HepG2 (cell line): ENCODE data around the gene MICAL1. TPM values are rescaled to one million over a fixed set of nuclear protein-coding genes. Genes with fewer than 3 reads are reported as not detected.
A peak's percentile ranks its signal among the peaks of the same experiment; 100 is the strongest.

Experiments
- CREB1 ChIP-seq, 2 experiments: fragments of 450-650 bp in 1 of 2; IDR thresholded peaks; 2 replicates each; pipeline ENCODE4 v1.6.1; 2016 to 2017; ENCODE audit warnings: control low read depth in 1 of 2, mild to moderate bottlenecking in 1 of 2, missing compliant biosample characterization in 1 of 2, missing genetic modification characterization in 1 of 2
- DNMT1 ChIP-seq: sonication (generic); formaldehyde crosslinking; IDR thresholded peaks from 2 replicates; pipeline ENCODE4 v1.5.1; 2020; ENCODE audit warnings: mild to moderate bottlenecking, missing genetic modification reagents
- FOSL1 ChIP-seq: sonication (generic); formaldehyde crosslinking; IDR thresholded peaks from 2 replicates; pipeline ENCODE4 v1.9.0; 2021; ENCODE audit warnings: missing genetic modification reagents, borderline replicate concordance
- FOXA3 ChIP-seq: IDR thresholded peaks from 2 replicates; pipeline ENCODE4 v1.6.1; 2016; ENCODE audit warnings: missing genetic modification reagents, missing compliant biosample characterization
- GATAD2A ChIP-seq: IDR thresholded peaks from 2 replicates; pipeline ENCODE4 v1.6.1; 2016
- IKZF4 ChIP-seq: sonication (generic); formaldehyde crosslinking; IDR thresholded peaks from 2 replicates; pipeline ENCODE4 v1.5.1; 2020; ENCODE audit warnings: borderline replicate concordance, mild to moderate bottlenecking, low read depth, missing genetic modification reagents; ENCODE audit errors: not compliant biosample characterization
- LCORL ChIP-seq, 2 experiments: fragments of 450-650 bp in 1 of 2; sonication (generic) in 1 of 2; formaldehyde crosslinking in 1 of 2; IDR thresholded peaks; 2 replicates each; pipeline versions ENCODE4 v1.5.0 to v1.6.1; 2017 to 2020; ENCODE audit warnings: antibody characterized with exemption in 1 of 2, missing genetic modification reagents in 1 of 2
- NCOA2 ChIP-seq: sonication (generic); formaldehyde crosslinking; IDR thresholded peaks from 2 replicates; pipeline ENCODE4 v1.8.0; 2022; ENCODE audit warnings: inconsistent platforms
- NFRKB ChIP-seq: fragments of 450-650 bp; IDR thresholded peaks from 2 replicates; pipeline ENCODE4 v1.6.1; 2017
- NR3C1 ChIP-seq: sonication (generic); formaldehyde crosslinking; IDR thresholded peaks from 2 replicates; pipeline ENCODE4 v1.4.0; 2020; ENCODE audit warnings: missing genetic modification reagents
- PCBP1 ChIP-seq: fragments of 200-400 bp; formaldehyde crosslinking; IDR thresholded peaks from 2 replicates; pipeline ENCODE4 v1.6.1; 2017; ENCODE audit warnings: mild to moderate bottlenecking, low read depth, low read length, borderline replicate concordance
- PLRG1 ChIP-seq: fragments of 450-650 bp; conservative IDR thresholded peaks from 2 replicates; pipeline ENCODE4 v1.6.1; 2016
- SNRNP70 ChIP-seq: fragments of 200-400 bp; formaldehyde crosslinking; IDR thresholded peaks from 2 replicates; pipeline ENCODE4 v1.6.1; 2017; ENCODE audit warnings: mild to moderate bottlenecking, low read depth, low read length, moderate library complexity
- SOX5 ChIP-seq: IDR thresholded peaks from 2 replicates; pipeline ENCODE4 v1.6.1; 2016; ENCODE audit warnings: borderline replicate concordance
- ZBTB21 ChIP-seq: sonication (generic); formaldehyde crosslinking; IDR thresholded peaks from 2 replicates; pipeline ENCODE4 v1.4.0; 2020; ENCODE audit warnings: missing genetic modification reagents
- ZKSCAN5 ChIP-seq: sonication (generic); formaldehyde crosslinking; IDR thresholded peaks from 2 replicates; pipeline ENCODE4 v1.5.1; 2020; ENCODE audit warnings: mild to moderate bottlenecking, missing genetic modification reagents
- ZNF180 ChIP-seq: sonication (generic); formaldehyde crosslinking; IDR thresholded peaks from 2 replicates; pipeline ENCODE4 v1.4.0; 2020; ENCODE audit warnings: low read depth, missing genetic modification reagents, borderline replicate concordance
- ZNF225 ChIP-seq: sonication (generic); formaldehyde crosslinking; IDR thresholded peaks from 2 replicates; pipeline ENCODE4 v1.4.0; 2020; ENCODE audit warnings: mild to moderate bottlenecking, missing genetic modification reagents
- ZNF232 ChIP-seq: sonication (generic); formaldehyde crosslinking; IDR thresholded peaks from 2 replicates; pipeline ENCODE4 v1.4.0; 2020; ENCODE audit warnings: missing genetic modification reagents, borderline replicate concordance
- ZNF354B ChIP-seq: sonication (generic); formaldehyde crosslinking; IDR thresholded peaks from 2 replicates; pipeline ENCODE4 v1.8.0; 2022; ENCODE audit warnings: mild to moderate bottlenecking, missing genetic modification reagents
- ZNF558 ChIP-seq: sonication (generic); formaldehyde crosslinking; IDR thresholded peaks from 2 replicates; pipeline ENCODE4 v1.9.0; 2022; ENCODE audit warnings: mild to moderate bottlenecking, missing genetic modification reagents, borderline replicate concordance
- ZNF563 ChIP-seq: sonication (generic); formaldehyde crosslinking; IDR thresholded peaks from 2 replicates; pipeline ENCODE4 v1.8.0; 2022; ENCODE audit warnings: mild to moderate bottlenecking, moderate library complexity, missing genetic modification reagents
- ZNF570 ChIP-seq: sonication (generic); formaldehyde crosslinking; IDR thresholded peaks from 2 replicates; pipeline ENCODE4 v1.4.0; 2020; ENCODE audit warnings: mild to moderate bottlenecking, missing genetic modification reagents, borderline replicate concordance
- ZNF670 ChIP-seq: sonication (generic); formaldehyde crosslinking; IDR thresholded peaks from 2 replicates; pipeline ENCODE4 v1.8.0; 2022; ENCODE audit warnings: mild to moderate bottlenecking, missing genetic modification reagents, borderline replicate concordance
- ZNF724P ChIP-seq: sonication (generic); formaldehyde crosslinking; IDR thresholded peaks from 2 replicates; pipeline ENCODE4 v1.8.0; 2022; ENCODE audit warnings: missing genetic modification reagents, borderline replicate concordance
- ZNF878 ChIP-seq: sonication (generic); formaldehyde crosslinking; IDR thresholded peaks from 2 replicates; pipeline ENCODE4 v1.8.1; 2023; ENCODE audit warnings: mild to moderate bottlenecking, missing genetic modification reagents, moderate library complexity
- polyA plus RNA-seq, 8 experiments: library from polyadenylated mRNA; depleted of rRNA in 3 of 8; stranded (reverse) in 7 of 8; unstranded in 1 of 8; fragments of >200 nt; fragmentation: Illumina TruSeq in 4 of 8; extraction: Trizol in 4 of 8; gene quantifications; 2 replicates each; pipeline versions ENCODE4 v1.2.1 to v1.2.3, GENCODE V29; 2011 to 2016; ENCODE audit warnings: low read depth in 4 of 8, missing spikeins in 1 of 8, mixed read lengths in 1 of 8; ENCODE audit not compliant: insufficient read depth in 1 of 8
- total RNA-seq, 5 experiments: library from RNA; depleted of rRNA; stranded (reverse); fragments of >200 nt; fragmentation: Illumina TruSeq; extraction: Trizol; gene quantifications; 2 replicates each; pipeline ENCODE4 v1.2.3, GENCODE V29; 2016; ENCODE audit warnings: low read depth in 1 of 5
- TF ChIP-seq, protein P1 (sequence below): IDR thresholded peaks from 2 replicates; pipeline ENCODE4 v1.6.1; 2018; ENCODE audit warnings: missing genetic modification reagents
- TF ChIP-seq, protein P2 (sequence below): sonication (generic); formaldehyde crosslinking; IDR thresholded peaks from 2 replicates; pipeline ENCODE4 v1.5.1; 2020; ENCODE audit warnings: mild to moderate bottlenecking, missing genetic modification reagents, moderate library complexity
- TF ChIP-seq, protein P3 (sequence below): sonication (generic); formaldehyde crosslinking; IDR thresholded peaks from 2 replicates; pipeline ENCODE4 v1.4.0; 2020; ENCODE audit warnings: missing genetic modification reagents

MICAL1 gene
- total and polyA plus RNA-seq, 2 of the 13 experiments (the other 11 are each of a cell fraction or from before 2014, with no cell fraction given), result 6.9 to 39.0 TPM

DNA sequence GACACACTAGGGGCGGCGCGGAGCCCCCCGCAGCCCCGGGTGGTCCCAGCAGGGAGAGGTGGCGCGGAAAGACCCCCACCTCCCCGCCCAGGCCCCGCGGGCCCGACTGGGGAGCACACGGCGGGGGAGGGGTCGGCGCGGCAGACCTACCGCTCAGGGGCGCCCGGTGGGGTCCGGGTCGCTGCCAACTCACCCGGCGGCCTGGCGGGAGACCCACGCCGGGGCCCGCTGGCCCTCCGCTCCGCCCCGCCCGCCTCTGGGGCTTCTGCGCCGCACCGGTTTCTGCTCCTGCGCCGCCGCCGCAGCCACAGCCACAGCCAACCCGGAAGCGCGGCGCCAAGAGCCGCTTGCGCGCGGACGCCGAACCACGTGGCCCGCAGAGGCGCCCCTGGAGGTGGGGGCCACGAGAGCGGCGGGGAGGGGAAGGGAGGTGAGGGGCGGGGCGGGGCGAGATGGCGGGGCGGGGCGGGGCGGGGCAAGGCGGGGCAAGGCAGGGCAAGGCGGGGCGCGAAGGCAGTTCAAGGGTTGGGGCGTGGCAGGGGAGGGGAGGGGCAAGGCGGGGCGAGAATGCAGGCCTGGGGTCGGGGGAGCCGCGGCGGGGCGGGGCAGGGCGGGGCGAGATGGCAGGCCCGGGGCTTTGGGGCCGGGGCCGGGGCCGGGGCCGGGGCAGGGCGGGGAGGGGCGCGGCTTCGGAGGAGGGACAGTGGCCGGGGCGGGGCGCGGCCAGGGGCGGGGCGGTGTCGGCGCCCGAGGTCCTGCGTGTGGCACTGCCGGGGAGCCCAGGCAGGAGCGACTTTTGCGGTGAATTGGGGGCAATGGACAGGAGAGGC, 27.5 kb upstream of the MICAL1 start, which contains the start of gene ZBTB24 (continued):
- TF ChIP-seq ZNF232, result no peak
- TF ChIP-seq PCBP1, result no peak
- TF ChIP-seq LCORL (IDR thresholded peaks at IDR 0.05), result no peak
- no peak for TF ChIP-seq LCORL (CRISPR knock-in tag; IDR thresholded peaks at IDR 0.05)
- TF ChIP-seq PLRG1, result no peak
- no peak; the same call in 1 of the 2 replicates for TF ChIP-seq ZNF558 (CRISPR knock-in tag)
- TF ChIP-seq ZNF225 (CRISPR knock-in tag), result no peak
- TF ChIP-seq ZNF724P (CRISPR knock-in tag), result 0 out of 2 replicates have a peak, but pooled peaks have one; percentile 71
- TF ChIP-seq IKZF4 (CRISPR knock-in tag), result no peak
- no peak for TF ChIP-seq NFRKB
- TF ChIP-seq, protein P1, sequence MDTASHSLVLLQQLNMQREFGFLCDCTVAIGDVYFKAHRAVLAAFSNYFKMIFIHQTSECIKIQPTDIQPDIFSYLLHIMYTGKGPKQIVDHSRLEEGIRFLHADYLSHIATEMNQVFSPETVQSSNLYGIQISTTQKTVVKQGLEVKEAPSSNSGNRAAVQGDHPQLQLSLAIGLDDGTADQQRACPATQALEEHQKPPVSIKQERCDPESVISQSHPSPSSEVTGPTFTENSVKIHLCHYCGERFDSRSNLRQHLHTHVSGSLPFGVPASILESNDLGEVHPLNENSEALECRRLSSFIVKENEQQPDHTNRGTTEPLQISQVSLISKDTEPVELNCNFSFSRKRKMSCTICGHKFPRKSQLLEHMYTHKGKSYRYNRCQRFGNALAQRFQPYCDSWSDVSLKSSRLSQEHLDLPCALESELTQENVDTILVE (CRISPR knock-in tag), result no peak
- TF ChIP-seq ZKSCAN5 (CRISPR knock-in tag), result no peak
- TF ChIP-seq ZBTB21 (CRISPR knock-in tag), result no peak
- TF ChIP-seq SOX5 (CRISPR knock-in tag), result no peak; the same call in 1 of the 2 replicates
- no peak for TF ChIP-seq SNRNP70
- TF ChIP-seq FOXA3 (CRISPR knock-in tag), result no peak
- no peak for TF ChIP-seq FOSL1 (CRISPR knock-in tag)
- no peak for TF ChIP-seq NR3C1 (CRISPR knock-in tag)
- TF ChIP-seq CREB1 (IDR thresholded peaks at IDR 0.05), result no peak
- no peak for TF ChIP-seq CREB1 (CRISPR knock-in tag; IDR thresholded peaks at IDR 0.05)
- TF ChIP-seq ZNF570, result no peak
- TF ChIP-seq, protein P2, sequence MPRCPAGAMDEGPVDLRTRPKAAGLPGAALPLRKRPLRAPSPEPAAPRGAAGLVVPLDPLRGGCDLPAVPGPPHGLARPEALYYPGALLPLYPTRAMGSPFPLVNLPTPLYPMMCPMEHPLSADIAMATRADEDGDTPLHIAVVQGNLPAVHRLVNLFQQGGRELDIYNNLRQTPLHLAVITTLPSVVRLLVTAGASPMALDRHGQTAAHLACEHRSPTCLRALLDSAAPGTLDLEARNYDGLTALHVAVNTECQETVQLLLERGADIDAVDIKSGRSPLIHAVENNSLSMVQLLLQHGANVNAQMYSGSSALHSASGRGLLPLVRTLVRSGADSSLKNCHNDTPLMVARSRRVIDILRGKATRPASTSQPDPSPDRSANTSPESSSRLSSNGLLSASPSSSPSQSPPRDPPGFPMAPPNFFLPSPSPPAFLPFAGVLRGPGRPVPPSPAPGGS (CRISPR knock-in tag), result no peak
- TF ChIP-seq ZNF563 (CRISPR knock-in tag), result peak; percentile 80
- TF ChIP-seq, protein P3, sequence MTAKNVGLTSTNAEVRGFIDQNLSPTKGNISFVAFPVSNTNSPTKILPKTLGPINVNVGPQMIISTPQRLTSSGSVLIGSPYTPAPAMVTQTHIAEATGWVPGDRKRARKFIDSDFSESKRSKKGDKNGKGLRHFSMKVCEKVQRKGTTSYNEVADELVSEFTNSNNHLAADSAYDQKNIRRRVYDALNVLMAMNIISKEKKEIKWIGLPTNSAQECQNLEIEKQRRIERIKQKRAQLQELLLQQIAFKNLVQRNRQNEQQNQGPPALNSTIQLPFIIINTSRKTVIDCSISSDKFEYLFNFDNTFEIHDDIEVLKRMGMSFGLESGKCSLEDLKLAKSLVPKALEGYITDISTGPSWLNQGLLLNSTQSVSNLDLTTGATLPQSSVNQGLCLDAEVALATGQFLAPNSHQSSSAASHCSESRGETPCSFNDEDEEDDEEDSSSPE (CRISPR knock-in tag), result peak; percentile 77
- TF ChIP-seq ZNF670 (CRISPR knock-in tag), result no peak
- no peak for TF ChIP-seq ZNF354B (CRISPR knock-in tag)
- TF ChIP-seq ZNF180, result no peak
- no peak for TF ChIP-seq ZNF878 (CRISPR knock-in tag)
- TF ChIP-seq NCOA2 (CRISPR knock-in tag), result no peak
- no peak for TF ChIP-seq DNMT1 (CRISPR knock-in tag)
- no peak for TF ChIP-seq GATAD2A
